Subcutaneous abdominal adipose tissue (tissue), 5 donors: ENCODE results near the gene RIGI.

Experiments
- H3K27ac ChIP-seq: one replicate; pipeline ENCODE4 v1.7.0; 2013; ENCODE audit warnings: low read depth, mild to moderate bottlenecking, inconsistent platforms, low read length, moderate library complexity
- H3K27me3 ChIP-seq, 5 donors: one replicate each; pipeline ENCODE4 v1.7.0; 2013; ENCODE audit warnings: low read length in 5 of 5, inconsistent platforms in 1 of 5; ENCODE audit not compliant: control insufficient read depth in 5 of 5, insufficient read depth in 4 of 5
- H3K36me3 ChIP-seq, 5 donors: one replicate each; pipeline ENCODE4 v1.7.0; 2013; ENCODE audit warnings: low read length in 5 of 5; ENCODE audit not compliant: control insufficient read depth in 5 of 5, insufficient read depth in 5 of 5
- H3K4me1 ChIP-seq, 5 donors: one replicate each; pipeline ENCODE4 v1.7.0; 2013; ENCODE audit warnings: low read length in 5 of 5, mild to moderate bottlenecking in 3 of 5, moderate library complexity in 1 of 5; ENCODE audit not compliant: control insufficient read depth in 5 of 5, insufficient read depth in 5 of 5
- H3K4me3 ChIP-seq, 5 donors: one replicate each; pipeline ENCODE4 v1.7.0; 2013; ENCODE audit warnings: low read length in 5 of 5, low read depth in 1 of 5
- H3K9ac ChIP-seq, 5 donors: one replicate each; pipeline ENCODE4 v1.7.0; 2013; ENCODE audit warnings: low read length in 5 of 5, mild to moderate bottlenecking in 4 of 5, moderate library complexity in 3 of 5
- H3K9me3 ChIP-seq, 5 donors: one replicate each; pipeline ENCODE4 v1.7.0; 2013; ENCODE audit warnings: low read length in 5 of 5; ENCODE audit not compliant: control insufficient read depth in 5 of 5
- donor health status: healthy.
- donor health status: healthy.
- donor health status: healthy.
- donor health status: healthy.
- donor health status: healthy.

Gene RIGI

DNA sequence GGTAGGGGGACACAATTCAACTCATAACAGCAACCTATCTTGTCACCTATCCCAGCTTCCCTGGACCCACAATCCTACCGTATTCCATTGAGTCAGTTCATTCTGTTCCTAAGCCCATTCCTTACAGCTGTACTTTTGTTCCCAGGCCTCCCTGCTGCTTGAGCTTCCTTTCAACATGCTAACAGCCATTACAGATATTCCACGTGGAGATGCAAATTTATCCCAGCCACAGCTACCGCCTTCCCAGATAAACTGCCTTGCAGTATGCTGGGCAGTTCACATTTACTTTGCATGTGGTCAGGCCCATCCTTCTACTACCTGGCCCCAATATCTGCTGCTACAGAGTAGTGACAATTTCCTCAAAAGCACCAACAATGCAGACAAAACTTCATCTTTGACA is 23.0 kb downstream of the RIGI start:
- H3K27ac ChIP-seq = no peak overlapping the region
- H3K9me3 ChIP-seq = peaks cover 0 to 6% (median 0%) of the 10 kb centered on the region in 5 donors
- no peaks in the 10 kb centered on the region for H3K4me1 ChIP-seq
- H3K27me3 ChIP-seq = no peaks in the 10 kb centered on the region
- no peak overlapping the region for H3K4me3 ChIP-seq
- H3K9ac ChIP-seq = no peak overlapping the region
- H3K36me3 ChIP-seq = peaks cover 0 to 21% (median 11%) of the 10 kb centered on the region in 5 donors

DNA sequence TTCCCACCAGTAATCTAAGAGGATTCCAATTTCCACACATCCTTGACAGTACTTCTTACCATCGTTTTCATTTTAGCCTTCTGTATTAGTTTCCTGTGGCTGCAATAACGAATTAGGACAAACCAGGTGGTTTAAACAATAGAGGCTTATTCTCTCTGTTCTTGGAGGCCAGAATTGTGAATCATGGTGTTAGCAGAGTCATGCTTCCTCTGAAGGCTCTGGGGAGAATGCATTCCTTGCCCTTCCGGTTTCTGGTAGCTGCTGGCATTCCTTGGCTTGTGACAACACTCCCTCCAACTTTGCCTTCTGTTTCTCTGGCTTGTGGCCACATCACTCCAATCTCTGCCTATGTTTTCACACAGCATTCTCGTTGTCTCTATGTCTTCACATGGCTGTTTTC is 23.5 kb downstream of the RIGI start:
- no peaks in the 10 kb centered on the region for H3K4me1 ChIP-seq
- H3K27ac ChIP-seq = no peak overlapping the region
- H3K36me3 ChIP-seq = peaks cover 3 to 24% (median 13%) of the 10 kb centered on the region in 5 donors
- no peak overlapping the region for H3K4me3 ChIP-seq
- no peaks in the 10 kb centered on the region for H3K27me3 ChIP-seq
- H3K9me3 ChIP-seq = peaks cover 0 to 6% (median 0%) of the 10 kb centered on the region in 5 donors
- H3K9ac ChIP-seq = no peak overlapping the region

DNA sequence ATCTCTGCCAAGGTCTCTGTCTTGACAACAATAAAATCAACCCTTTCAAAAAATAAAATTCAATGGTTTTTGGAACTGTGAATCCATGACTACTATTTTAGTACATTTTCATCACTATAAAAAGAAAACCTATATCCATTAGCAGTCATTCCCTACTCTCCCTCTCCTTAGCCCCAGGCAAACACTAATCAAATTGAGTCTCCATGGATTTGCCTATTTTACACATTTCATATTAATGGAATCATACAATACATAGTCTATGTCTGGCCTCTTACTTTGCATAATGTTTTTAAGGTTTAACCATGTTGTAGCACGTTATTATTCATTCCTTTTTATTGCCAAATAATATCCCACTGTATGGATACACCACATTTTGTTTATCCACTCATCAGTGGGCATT is 24.1 kb downstream of the RIGI start:
- Histone ChIP-seq H3K9me3 (peaks cover 0 to 6% (median 0%) of the 10 kb centered on the region in 5 donors), H3K4me3 (no peak overlapping the region), H3K36me3 (peaks cover 3 to 24% (median 13%) of the 10 kb centered on the region in 5 donors), H3K27me3 (no peaks in the 10 kb centered on the region), H3K9ac (no peak overlapping the region), H3K4me1 (no peaks in the 10 kb centered on the region), H3K27ac (no peak overlapping the region)

DNA sequence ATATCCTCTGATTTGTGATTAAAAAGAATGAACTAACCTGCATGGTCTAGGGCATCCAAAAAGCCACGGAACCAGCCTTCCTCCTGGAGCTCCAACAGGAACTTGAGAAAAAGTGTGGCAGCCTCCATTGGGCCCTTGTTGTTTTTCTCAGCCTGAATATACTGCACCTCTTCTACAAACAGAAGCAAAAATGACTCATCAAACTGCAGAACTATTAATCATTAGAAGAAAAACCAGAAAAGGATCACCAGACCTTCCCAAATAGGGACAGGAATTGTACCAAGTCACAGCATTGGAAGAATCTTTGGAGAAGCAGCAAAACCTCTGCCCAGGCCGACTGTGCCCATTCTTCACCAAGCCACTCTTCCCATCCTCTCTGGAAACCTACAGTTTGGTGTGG is 25.2 kb downstream of the RIGI start:
- Histone ChIP-seq H3K4me3 (no peak overlapping the region), H3K27me3 (no peaks in the 10 kb centered on the region), H3K9me3 (peaks cover 0 to 6% (median 0%) of the 10 kb centered on the region in 5 donors), H3K36me3 (peaks cover 8 to 35% (median 13%) of the 10 kb centered on the region in 5 donors), H3K9ac (no peak overlapping the region), H3K4me1 (no peaks in the 10 kb centered on the region), H3K27ac (no peak overlapping the region)

DNA sequence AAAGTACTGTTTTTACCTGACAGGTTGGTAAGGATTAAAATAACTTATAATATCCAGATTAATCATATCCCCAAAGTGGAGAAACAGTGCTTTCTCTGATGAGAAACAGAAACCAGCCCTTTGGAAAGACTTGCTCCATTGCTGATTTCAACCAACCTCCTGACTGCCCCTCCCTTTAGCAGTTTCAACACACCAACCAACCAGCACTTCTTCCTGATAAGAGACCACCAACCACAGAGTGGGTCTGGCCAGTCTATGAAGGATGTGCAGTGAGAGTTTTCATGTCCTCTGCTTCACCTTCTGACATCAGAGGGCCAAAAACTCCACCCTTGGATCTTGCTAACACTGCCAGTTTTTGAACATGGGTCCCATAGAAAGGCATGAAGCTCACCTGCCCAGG is 28.1 kb downstream of the RIGI start:
- Histone ChIP-seq H3K27me3 (no peaks in the 10 kb centered on the region), H3K9me3 (peaks cover 0 to 6% (median 0%) of the 10 kb centered on the region in 5 donors), H3K36me3 (peaks cover 8 to 35% (median 13%) of the 10 kb centered on the region in 5 donors)

DNA sequence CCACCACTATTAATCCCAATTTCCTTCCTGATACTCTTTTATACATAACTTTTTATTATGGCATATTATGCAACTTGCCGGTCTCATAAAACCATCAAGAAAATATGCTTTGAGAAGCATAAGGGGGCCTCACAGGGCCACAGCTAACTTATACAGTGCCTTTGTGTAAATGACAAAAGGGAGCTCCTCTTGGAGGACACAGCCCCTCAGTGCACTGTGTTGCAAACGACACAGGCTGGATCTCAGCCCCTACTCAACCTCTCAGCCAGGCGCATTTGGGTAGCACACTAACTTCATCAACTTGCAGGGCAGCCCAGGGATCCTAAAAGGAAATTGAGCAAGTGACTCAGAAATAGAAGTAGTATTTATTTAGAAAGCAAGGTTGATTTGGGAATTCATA is 35.4 kb downstream of the RIGI start:
- H3K4me1 ChIP-seq = no peaks in the 10 kb centered on the region
- no peak overlapping the region for H3K4me3 ChIP-seq
- no peaks in the 10 kb centered on the region for H3K9me3 ChIP-seq
- H3K9ac ChIP-seq = no peak overlapping the region
- no peaks in the 10 kb centered on the region for H3K27me3 ChIP-seq
- no peak overlapping the region for H3K27ac ChIP-seq
- H3K36me3 ChIP-seq = peaks cover 27 to 45% (median 42%) of the 10 kb centered on the region in 5 donors

More for the DNA sequence above, 28.1 kb downstream of the RIGI start:
- Histone ChIP-seq H3K4me1 (no peaks in the 10 kb centered on the region), H3K9ac (no peak overlapping the region), H3K27ac (no peak overlapping the region), H3K4me3 (no peak overlapping the region)

DNA sequence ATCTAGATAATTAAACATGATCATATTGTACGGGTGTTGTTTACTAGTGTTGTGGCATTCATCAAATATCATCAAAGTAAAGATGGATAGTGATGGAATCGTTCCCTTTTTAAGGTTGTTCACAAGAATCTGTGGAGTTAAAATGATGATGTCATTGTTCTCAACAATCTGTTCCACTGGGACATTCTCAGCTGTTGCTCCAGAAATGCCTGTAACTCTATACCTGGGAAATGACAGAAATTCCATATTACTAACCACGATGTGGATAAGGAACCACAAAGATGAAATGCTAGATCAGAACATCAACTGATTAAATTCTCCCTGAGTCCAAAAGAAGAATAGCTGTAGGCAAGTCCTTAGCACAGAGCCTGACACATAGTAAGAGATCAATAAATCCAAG is 38.0 kb downstream of the RIGI start:
- no peaks in the 10 kb centered on the region for H3K27me3 ChIP-seq
- H3K9ac ChIP-seq = no peak overlapping the region
- no peak overlapping the region for H3K4me3 ChIP-seq
- peaks cover 42 to 66% (median 63%) of the 10 kb centered on the region in 5 donors for H3K36me3 ChIP-seq
- no peak overlapping the region for H3K27ac ChIP-seq
- H3K4me1 ChIP-seq = no peaks in the 10 kb centered on the region
- H3K9me3 ChIP-seq = no peaks in the 10 kb centered on the region

GRCh38 chr9:32486839-32487562 is 39.0 kb downstream of the RIGI start:
- no peaks in the 10 kb centered on the region for H3K9me3 ChIP-seq
- H3K4me1 ChIP-seq = no peaks in the 10 kb centered on the region
- H3K9ac ChIP-seq = no peak overlapping the region
- no peak overlapping the region for H3K4me3 ChIP-seq
- H3K36me3 ChIP-seq = peaks cover 43 to 69% (median 65%) of the 10 kb centered on the region in 5 donors
- no peak overlapping the region for H3K27ac ChIP-seq
- no peaks in the 10 kb centered on the region for H3K27me3 ChIP-seq

GRCh38 chr9:32483343-32483742 is 42.7 kb downstream of the RIGI start:
- Histone ChIP-seq H3K9me3 (no peaks in the 10 kb centered on the region), H3K4me1 (no peaks in the 10 kb centered on the region), H3K36me3 (peaks cover 49 to 85% (median 73%) of the 10 kb centered on the region in 5 donors), H3K27ac (no peak overlapping the region), H3K4me3 (no peak overlapping the region), H3K27me3 (no peaks in the 10 kb centered on the region), H3K9ac (no peak overlapping the region)
